Activated naive CD8-positive, alpha-beta T cell treated with anti-CD3 and anti-CD28 coated beads for 36 hours (primary cell): ENCODE results near the gene LRRC8D. TPM values are rescaled to one million over a fixed set of nuclear protein-coding genes. Genes with fewer than 3 reads are reported as not detected.

ENCODE experiments used
- DNase-seq: peaks from one replicate; pipeline ENCODE4 v3.0.0; 2021
- H3K27ac Mint-ChIP-seq: one replicate; pipeline ENCODE4 v1.8.0; 2022; ENCODE audit warnings: mild to moderate bottlenecking, moderate library complexity, mixed read lengths
- H3K27me3 Mint-ChIP-seq: one replicate; pipeline ENCODE4 v1.8.0; 2022; ENCODE audit warnings: mild to moderate bottlenecking, mixed read lengths
- H3K36me3 Mint-ChIP-seq: one replicate; pipeline ENCODE4 v1.8.0; 2021; ENCODE audit warnings: mild to moderate bottlenecking, mixed read lengths
- H3K4me1 Mint-ChIP-seq: one replicate; pipeline ENCODE4 v1.8.0; 2021; ENCODE audit warnings: mixed read lengths
- H3K4me3 Mint-ChIP-seq: one replicate; pipeline ENCODE4 v1.8.0; 2022; ENCODE audit warnings: mild to moderate bottlenecking, moderate library complexity, mixed read lengths
- H3K9me3 Mint-ChIP-seq: one replicate; pipeline ENCODE4 v1.8.0; 2022; ENCODE audit warnings: mixed read lengths
- total RNA-seq, 2 experiments: library from RNA; stranded (reverse); gene quantifications; one replicate each; pipeline ENCODE4 v1.2.3, GENCODE V29; 2021

LRRC8D gene
- total RNA-seq, 2 experiments from 2014 or later: 37.7 to 41.2 TPM

DNA sequence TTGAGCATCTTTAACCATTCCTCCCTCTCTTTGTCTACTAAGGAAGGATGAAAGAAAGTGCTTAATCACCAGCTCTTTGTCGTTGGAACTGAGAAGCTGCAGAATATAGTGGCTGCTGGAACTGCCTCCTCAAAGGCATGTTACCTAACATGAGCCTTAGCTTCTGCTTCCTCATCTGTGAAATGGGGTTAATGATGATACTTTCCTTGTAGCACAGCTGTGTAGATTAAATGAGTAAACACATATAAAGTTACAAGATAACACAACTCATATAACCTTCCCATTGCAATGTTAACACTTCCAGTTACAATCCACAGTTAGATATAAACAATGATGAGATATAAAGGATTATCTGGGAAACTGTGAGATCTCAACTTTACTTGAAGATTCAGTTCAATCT lies 125.7 kb downstream of the LRRC8D start:
- Mint-ChIP-seq H3K36me3 (no peaks in the 10 kb centered on the region), H3K4me1 (peaks cover 2% of the 10 kb centered on the region), H3K9me3 (no peaks in the 10 kb centered on the region), H3K27me3 (no peaks in the 10 kb centered on the region), H3K27ac (no peak overlapping the region), H3K4me3 (no peak overlapping the region)
- DNase-seq: no peak

DNA sequence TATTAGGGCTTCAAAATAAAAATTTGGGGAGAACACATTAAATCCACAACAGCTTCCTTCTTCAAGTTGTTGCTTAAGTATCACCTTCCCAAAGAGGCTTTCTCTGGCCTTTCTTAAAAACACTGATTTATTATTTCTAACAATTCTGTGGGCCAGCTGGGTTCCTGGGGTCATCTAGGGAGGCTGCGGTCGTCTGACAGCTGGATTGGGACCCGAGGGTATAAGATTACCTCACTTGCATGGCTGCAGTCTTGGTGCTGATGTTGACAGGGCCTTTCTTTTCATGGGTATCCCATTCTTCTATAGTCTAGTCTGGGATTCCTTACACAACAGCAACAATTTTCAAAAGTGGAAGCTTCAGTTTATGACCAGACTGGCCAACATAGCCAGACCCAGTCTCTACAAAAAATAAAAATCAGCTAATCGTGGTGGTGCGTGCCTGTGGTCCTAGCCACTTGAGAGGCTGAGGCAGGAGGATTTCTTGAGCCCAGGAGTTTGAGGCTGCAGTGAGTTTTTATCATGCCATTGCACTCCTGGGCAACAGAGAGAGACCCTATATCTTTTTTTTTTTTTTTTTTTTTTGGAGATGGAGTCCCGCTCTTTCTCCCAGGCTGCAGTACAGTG lies 128.0 kb downstream of the LRRC8D start:
- Mint-ChIP-seq H3K27me3 (no peaks in the 10 kb centered on the region), H3K27ac (no peak overlapping the region)

DNA sequence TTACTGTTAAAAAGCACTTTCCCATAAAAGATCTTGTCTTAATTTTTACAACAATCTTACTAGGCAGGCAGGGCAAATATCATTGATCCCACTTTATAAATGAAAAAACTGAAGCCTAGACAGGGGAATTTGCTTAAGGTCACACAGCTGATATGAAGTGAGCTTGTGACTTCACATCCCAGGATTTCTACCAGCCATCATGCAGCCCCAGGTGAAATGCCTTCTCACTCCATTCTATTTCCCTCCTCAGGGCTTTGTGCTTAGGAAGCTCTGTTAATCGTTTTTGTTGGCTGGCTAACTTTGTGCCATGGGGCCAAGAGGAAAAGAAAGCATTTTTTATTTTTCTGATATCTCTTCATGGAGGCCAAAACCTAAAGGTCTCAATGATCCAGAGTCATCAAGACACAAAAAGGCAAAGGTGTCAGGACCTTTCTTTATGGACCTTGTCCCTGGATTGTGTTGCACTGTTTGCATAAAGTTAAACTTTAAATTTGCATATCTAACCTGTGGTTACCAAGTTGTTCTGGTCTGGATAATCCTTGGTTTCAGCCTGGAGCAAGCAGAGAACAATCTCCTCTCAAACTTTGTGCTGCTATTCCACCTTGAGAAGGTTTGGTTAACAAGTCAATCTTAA lies 129.3 kb downstream of the LRRC8D start:
- H3K36me3 Mint-ChIP-seq: no peaks in the 10 kb centered on the region
- H3K4me1 Mint-ChIP-seq: peaks cover 11% of the 10 kb centered on the region
- no peaks in the 10 kb centered on the region for H3K9me3 Mint-ChIP-seq
- H3K27me3 Mint-ChIP-seq: no peaks in the 10 kb centered on the region
- no peak for DNase-seq
- no peak overlapping the region for H3K27ac Mint-ChIP-seq
- H3K4me3 Mint-ChIP-seq: no peak overlapping the region

More for the DNA sequence above, 128.0 kb downstream of the LRRC8D start:
- Mint-ChIP-seq H3K36me3 (no peaks in the 10 kb centered on the region), H3K9me3 (no peaks in the 10 kb centered on the region), H3K4me1 (peaks cover 11% of the 10 kb centered on the region), H3K4me3 (no peak overlapping the region)
- no peak for DNase-seq

DNA sequence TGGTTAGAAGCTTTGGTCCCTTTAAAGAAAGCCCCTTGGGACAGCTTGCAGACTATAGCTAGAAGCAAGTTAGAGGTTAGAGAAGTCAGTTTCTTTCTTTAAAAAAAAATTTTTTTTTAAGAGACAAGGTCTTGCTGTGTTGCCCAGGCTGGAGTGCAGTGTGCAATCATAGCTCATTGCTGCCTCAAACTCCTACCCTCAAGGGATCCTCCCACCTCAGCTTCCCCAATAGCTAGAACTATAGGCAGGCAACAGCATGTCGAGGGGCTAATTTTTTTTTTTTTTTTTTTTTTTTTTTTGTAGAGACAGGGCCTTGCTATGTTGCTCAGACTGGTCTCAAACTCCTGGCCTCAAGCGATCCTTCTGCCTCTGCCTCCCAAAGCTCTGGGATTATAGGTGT lies 129.9 kb downstream of the LRRC8D start:
- peaks cover 11% of the 10 kb centered on the region for H3K4me1 Mint-ChIP-seq
- H3K9me3 Mint-ChIP-seq: no peaks in the 10 kb centered on the region
- no peak overlapping the region for H3K27ac Mint-ChIP-seq
- DNase-seq: no peak
- no peaks in the 10 kb centered on the region for H3K36me3 Mint-ChIP-seq
- H3K27me3 Mint-ChIP-seq: no peaks in the 10 kb centered on the region
- no peak overlapping the region for H3K4me3 Mint-ChIP-seq

DNA sequence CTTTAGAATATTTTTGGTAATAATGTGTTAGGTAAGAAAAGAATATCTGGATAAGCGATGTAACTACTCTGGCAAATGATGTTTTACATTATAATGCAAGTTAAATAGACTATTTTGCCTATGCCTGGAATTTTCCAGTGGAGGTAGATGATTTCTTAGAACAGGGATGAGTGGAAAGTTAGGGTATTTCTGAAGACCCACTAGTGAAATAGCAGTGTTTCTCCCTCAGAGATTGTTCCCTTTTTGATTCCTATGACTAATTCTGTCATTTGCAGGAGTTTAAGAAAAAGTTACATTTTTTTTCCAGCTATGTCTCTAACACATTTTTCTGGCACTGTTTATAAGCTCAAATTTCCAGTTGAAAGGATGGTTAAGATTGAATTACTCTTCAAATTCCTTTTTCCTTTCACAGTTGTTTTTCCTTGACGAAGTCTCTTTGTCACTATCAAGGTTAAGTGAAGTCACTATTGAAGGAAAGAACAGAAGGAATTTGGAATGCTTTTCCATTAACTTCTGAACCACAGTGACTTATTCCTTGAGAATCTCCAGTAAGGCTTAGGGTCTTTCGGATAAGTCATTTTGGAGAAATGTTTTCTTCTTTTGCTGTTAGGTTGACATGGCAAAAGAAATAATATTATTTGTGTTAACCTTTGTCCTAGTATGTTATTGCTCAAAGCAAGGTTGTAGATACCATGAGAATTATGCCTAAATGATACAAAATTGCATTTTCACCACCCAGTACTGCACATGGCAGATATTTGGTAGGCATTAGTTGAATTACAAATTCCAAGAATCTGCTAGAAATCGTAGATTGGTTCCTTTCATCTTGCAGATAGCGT lies 131.2 kb downstream of the LRRC8D start:
- Mint-ChIP-seq H3K27me3 (no peaks in the 10 kb centered on the region), H3K4me1 (peaks cover 15% of the 10 kb centered on the region), H3K36me3 (no peaks in the 10 kb centered on the region), H3K27ac (no peak overlapping the region), H3K9me3 (no peaks in the 10 kb centered on the region), H3K4me3 (no peak overlapping the region)
- DNase-seq: no peak

DNA sequence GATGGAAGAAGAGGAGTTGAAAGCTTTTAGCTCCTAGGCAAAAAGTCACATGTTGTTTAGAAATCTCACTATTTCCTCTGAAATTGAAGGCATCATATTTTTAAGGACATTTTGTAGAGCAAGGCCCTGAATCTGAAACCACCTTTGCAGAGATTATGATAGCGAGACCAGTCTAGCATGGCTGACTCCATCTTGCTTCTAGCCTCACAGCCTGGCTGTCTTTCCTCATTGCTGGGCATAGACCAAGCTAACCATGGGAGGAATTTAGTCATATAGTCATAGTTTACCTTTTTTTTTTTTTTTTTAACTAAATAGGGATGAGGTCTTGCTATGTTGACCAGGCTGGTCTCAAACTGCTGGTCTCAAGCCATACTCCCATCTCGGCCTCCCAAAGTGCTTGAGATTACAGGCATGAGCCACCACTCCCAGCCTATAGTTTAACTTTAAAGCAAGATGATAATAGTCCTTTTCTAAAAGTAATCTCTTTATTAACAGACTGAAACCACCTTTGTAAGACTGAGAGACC lies 131.8 kb downstream of the LRRC8D start:
- Mint-ChIP-seq H3K27ac (no peak overlapping the region), H3K9me3 (no peaks in the 10 kb centered on the region), H3K27me3 (no peaks in the 10 kb centered on the region), H3K4me1 (peaks cover 20% of the 10 kb centered on the region), H3K4me3 (no peak overlapping the region), H3K36me3 (no peaks in the 10 kb centered on the region)
- DNase-seq: no peak

DNA sequence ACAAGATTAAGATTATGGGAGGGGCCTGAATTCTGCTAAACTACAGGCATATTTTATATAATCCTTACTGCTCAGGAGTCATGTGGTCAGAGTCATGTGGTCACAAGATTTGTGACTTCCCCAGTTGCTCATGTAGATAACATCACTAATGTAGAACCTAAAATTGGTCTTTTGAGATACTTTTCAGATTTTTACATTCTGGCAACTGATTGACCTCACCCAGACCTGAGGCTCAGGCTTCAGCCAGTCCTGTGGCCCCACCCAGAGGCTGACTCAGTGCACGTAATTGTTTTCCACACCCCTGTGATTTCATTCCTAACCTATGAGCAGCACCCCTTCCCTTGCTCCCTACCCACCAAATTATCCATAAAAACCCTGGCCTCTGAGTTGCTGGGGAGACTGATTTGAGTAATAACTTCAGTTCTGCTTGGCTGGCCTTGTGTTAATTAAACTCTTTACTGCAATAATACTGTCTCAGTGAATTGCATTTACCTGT lies 132.3 kb downstream of the LRRC8D start:
- peak overlapping the region; percentile 45 for H3K27ac Mint-ChIP-seq
- H3K4me1 Mint-ChIP-seq: peaks cover 20% of the 10 kb centered on the region
- no peaks in the 10 kb centered on the region for H3K27me3 Mint-ChIP-seq
- no peak overlapping the region for H3K4me3 Mint-ChIP-seq
- H3K9me3 Mint-ChIP-seq: no peaks in the 10 kb centered on the region
- no peaks in the 10 kb centered on the region for H3K36me3 Mint-ChIP-seq
- DNase-seq: peak; percentile 6

DNA sequence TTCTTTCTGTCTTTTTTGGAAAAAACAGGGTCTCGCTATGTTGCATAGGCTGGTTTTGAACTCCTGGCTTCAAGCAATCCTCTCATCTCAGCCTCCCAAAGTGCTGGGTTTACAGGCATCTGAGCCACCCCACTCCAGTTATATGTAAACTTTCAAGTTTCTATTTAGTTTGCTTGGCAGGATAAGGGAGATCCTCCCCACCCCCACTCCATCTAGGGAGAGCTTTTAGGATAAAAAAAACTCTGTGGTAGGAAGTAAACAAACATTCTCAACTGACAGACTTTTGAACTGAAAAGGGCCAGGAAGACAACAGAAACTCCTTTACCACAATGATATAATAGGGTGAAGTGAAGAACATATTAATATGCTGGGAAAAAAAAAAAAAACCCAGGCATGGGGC lies 133.1 kb downstream of the LRRC8D start:
- Mint-ChIP-seq H3K27ac (no peak overlapping the region), H3K4me1 (peaks cover 22% of the 10 kb centered on the region), H3K27me3 (no peaks in the 10 kb centered on the region), H3K36me3 (no peaks in the 10 kb centered on the region), H3K9me3 (no peaks in the 10 kb centered on the region), H3K4me3 (no peak overlapping the region)
- DNase-seq: no peak

DNA sequence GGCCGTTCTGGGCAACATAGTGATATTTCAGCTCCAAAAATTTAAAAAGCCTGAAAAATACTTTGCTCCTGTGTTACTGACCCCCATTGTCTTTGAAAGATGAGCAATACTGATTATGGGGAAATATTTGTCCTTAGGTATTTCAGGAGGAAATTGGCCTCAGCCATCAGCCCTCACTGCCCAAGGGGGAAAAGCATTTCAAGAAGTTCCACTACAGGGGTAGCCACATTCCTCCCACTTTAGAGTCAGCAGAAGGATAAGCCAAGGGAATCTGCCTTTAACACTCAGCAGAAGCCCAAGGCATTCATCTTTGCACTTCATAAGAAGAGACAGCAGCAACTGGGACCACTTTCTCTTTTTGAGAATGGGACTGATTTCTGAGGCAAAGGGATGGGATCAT lies 133.6 kb downstream of the LRRC8D start:
- Mint-ChIP-seq H3K27ac (no peak overlapping the region), H3K9me3 (peaks cover 3% of the 10 kb centered on the region), H3K4me1 (peaks cover 26% of the 10 kb centered on the region), H3K27me3 (peaks cover 2% of the 10 kb centered on the region), H3K4me3 (no peak overlapping the region), H3K36me3 (peaks cover 3% of the 10 kb centered on the region)
- no peak for DNase-seq

DNA sequence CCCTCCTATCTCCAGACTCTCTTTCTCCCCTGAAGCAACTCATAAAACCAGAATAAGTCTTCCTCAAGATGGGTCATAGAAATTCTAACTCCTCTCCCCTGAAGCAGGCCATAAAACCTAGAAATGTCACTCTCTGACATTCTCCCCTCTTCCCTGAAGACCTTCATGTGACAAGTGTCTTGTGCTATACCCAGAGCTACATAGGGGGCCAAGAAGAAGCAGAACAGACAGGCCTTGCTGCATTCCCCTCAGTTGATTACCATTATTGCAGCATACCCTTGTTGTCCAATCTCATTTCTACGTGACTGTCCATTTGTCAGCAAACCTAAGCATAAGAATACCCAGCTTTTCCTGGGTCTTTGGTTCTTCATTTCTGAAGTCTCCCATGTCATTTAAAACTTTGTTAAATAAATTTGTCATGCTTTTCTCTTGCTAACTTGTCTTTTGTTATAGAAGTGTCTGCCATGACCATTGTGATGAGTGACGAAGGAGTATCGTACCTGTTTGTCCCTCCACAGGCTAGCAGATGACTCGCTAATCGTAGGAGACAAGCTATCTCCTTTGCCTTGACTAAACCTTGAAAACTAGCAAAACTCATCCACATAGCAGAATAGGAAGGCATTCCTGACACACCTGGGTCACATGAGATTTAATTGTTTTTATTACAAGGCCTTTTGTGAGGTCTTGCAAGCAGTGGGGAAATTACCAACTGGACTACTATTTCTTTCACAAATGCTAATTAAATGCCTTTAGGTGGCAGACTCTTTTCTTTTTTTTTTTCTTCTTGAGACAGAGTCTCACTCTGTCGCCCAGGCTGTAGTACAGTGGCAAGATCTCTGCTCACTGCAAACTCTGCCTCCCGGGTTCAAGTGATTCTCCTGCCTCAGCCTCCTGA lies 134.7 kb downstream of the LRRC8D start:
- Mint-ChIP-seq H3K27me3 (peaks cover 4% of the 10 kb centered on the region), H3K27ac (no peak overlapping the region), H3K36me3 (peaks cover 4% of the 10 kb centered on the region), H3K4me1 (peaks cover 32% of the 10 kb centered on the region), H3K4me3 (no peak overlapping the region), H3K9me3 (peaks cover 5% of the 10 kb centered on the region)
- DNase-seq: no peak

DNA sequence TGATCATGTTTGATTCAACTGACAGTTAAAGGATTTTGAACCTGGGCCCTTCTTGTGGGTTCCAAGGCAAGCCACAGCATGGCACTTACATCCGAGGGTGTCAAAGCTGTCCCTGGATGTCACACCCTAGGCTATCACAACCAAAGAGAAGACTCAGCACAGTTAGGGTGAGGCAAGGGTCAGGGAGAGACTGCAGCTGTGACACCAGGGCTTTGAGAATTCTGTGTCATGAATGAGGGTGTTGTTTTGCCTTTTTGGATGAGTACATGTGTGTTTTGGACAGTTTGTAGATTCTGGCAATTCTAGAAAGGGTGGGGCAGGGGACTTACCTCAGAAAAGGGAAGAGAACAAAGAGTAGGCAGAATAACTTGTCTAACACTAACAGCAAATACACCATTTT lies 136.3 kb downstream of the LRRC8D start:
- peaks cover 28% of the 10 kb centered on the region for H3K4me1 Mint-ChIP-seq
- H3K36me3 Mint-ChIP-seq: peaks cover 4% of the 10 kb centered on the region
- peaks cover 4% of the 10 kb centered on the region for H3K27me3 Mint-ChIP-seq
- H3K27ac Mint-ChIP-seq: no peak overlapping the region
- DNase-seq: no peak
- H3K4me3 Mint-ChIP-seq: no peak overlapping the region
- H3K9me3 Mint-ChIP-seq: peaks cover 5% of the 10 kb centered on the region

DNA sequence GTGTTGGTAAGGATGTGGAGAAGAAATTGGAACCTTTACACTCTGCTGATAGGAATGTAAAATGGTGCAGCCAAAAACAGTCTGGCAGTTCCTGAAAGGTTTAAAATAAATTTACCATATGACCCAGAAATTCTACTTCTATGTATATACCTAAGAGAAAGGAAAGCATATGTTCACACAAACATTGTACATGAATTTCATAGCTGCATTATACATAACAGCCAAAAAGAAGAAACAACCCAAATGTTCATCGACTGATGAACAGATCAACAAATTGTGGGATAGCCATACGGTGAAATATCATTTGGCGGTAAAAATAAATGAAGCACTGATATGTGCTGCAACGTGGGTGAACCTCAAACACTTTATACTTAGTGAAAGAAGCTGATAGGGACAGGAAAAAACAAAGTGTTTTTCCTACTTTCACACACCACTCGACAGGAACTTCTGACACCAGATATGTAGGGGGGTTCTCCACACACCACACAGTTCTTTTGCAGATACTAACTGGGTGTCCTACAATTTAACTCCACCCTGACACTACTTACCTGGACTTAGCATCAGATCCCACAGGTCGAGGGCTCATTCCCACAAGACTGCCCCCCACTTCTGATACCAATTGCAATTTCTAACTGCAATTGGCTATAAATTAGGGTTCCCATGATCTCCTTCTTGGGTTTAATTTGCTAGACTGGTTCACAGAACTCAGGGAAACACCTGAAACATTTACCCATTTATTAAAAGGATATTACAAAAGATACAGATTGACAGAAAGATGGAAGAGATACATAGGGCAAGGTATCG lies 138.2 kb downstream of the LRRC8D start:
- no peak overlapping the region for H3K4me3 Mint-ChIP-seq
- H3K9me3 Mint-ChIP-seq: peaks cover 5% of the 10 kb centered on the region
- H3K36me3 Mint-ChIP-seq: peaks cover 4% of the 10 kb centered on the region
- peaks cover 7% of the 10 kb centered on the region for H3K27me3 Mint-ChIP-seq
- peaks cover 30% of the 10 kb centered on the region for H3K4me1 Mint-ChIP-seq
- no peak for DNase-seq
- H3K27ac Mint-ChIP-seq: no peak overlapping the region

DNA sequence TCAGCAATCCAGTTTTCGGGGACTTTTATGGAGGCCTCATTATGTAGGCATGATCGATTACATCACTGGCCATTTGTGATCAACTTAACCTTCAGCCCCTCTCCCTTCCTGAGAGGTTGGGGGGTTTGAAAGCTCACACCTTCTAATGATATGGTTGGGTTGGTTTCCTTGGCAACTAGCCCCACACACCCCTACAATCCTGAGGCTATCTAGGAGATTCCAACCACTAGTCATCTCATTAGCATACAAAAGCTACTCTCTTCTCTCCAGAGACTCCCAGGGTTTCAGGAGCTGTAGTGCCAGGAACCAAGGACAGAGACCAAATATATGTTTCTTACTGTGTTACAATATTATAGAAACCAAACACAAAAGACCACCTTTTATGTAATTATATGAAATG lies 138.9 kb downstream of the LRRC8D start:
- no peak overlapping the region for H3K4me3 Mint-ChIP-seq
- peaks cover 30% of the 10 kb centered on the region for H3K4me1 Mint-ChIP-seq
- no peak for DNase-seq
- no peak overlapping the region for H3K27ac Mint-ChIP-seq
- H3K9me3 Mint-ChIP-seq: peaks cover 5% of the 10 kb centered on the region
- H3K27me3 Mint-ChIP-seq: peaks cover 7% of the 10 kb centered on the region
- H3K36me3 Mint-ChIP-seq: peaks cover 4% of the 10 kb centered on the region
